HG02610 (cell line): ENCODE results near the gene ARHGAP33.

ENCODE experiments used
- ATAC-seq: cut with Tn5 transposase; IDR thresholded peaks from one replicate; pipeline ENCODE4 v1.9.1; 2021; ENCODE audit warnings: mild to moderate bottlenecking, moderate library complexity; ENCODE audit not compliant: unreplicated experiment

ARHGAP33 gene

DNA sequence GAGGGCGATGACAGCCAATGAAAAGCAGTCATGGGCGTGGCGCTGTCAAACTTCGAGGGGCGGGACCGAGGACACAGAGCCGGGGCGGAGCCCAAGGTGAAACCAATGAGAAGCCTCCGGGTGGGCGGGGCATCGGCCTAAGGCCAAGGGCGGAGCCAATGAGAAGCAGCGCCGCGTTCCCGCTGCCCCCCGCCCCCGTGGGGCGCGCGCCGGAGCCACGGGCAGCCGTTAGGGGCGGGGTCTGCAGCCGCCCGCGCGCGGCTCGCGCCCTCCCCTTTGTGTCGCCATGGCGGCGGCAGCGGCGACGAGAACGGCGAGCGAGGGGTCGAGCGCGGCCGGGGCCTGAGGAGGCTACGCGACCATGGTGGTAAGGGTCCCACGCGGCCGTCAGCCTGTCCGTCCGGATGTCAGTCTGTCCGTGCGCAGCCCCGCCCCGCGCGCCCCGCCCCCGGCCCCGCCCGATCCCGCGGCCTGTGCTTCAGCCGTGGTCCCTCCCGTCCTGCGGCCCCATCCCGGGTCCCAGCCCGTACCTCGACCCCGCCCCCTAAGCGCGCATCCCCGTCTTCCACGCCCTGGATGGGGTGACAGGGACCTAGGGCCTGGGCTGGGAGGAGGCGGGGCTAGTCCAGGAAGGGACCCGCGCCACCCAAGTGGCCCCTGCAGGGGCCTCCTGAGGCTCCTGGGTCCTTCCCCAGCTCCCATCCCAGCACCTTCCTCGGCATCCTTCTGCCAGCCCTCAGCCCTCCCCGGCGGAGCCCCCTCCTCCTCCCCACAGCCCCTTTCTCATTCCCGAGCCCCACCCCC lies at the start of gene ARHGAP33:
TSS of gene ARHGAP33 (plus strand) at position 267 of the 804 bp plus-strand sequence. CDS start at position 362, 95 bp downstream.
- ATAC-seq: peak; percentile 96

GRCh38 chr19:35727053-35727955 lies 48.1 kb upstream of the ARHGAP33 start:
- no peak for ATAC-seq

GRCh38 chr19:35727956-35728706 lies 47.2 kb upstream of the ARHGAP33 start:
- ATAC-seq: no peak

DNA sequence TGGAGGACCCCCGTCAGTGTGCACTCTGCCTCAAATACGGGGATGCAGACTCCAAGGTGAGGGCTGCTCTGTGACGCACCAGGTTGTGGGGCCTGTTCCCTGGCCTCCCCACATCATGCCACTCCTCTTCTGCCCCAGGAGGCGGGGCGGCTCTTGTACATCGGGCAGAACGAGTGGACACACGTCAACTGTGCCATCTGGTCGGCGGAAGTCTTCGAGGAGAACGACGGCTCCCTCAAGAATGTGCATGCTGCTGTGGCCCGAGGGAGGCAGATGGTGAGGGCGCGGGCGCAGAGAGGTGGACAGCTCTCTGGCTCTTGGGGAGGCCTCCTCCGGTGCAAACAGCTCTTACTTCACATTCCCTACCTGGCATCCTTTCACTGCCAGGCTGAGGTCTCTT lies 46.3 kb upstream of the ARHGAP33 start:
- no peak for ATAC-seq

DNA sequence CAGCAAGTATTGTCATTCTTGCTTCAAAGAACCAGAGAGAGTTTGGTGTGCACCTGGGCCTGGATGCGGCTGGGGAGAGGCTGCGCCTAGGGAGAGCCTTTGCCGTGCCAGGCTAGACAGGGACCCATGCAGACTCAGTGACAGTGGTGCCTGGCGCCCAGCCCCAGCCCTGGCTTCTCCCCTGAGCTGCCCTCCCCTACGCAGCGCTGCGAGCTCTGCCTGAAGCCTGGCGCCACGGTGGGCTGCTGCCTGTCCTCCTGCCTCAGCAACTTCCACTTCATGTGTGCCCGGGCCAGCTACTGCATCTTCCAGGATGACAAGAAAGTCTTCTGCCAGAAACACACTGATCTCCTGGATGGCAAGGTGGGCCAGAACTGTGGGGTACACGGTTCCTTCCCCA lies 45.6 kb upstream of the ARHGAP33 start:
- ATAC-seq: no peak

DNA sequence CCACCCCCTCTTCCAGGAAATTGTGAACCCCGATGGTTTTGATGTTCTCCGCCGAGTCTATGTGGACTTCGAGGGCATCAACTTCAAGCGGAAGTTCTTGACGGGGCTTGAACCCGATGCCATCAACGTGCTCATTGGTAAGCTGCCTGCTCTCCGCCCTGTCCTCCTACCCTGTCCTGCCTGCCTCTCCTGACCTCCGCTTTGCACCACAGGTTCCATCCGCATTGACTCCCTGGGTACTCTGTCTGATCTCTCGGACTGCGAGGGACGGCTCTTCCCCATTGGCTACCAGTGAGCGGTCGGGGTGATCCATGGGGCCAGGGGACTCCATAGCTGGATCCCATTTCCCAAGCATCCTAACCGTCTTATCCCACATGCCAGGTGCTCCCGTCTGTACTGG lies 45.0 kb upstream of the ARHGAP33 start:
- ATAC-seq: no peak

GRCh38 chr19:35731353-35731752 lies 44.0 kb upstream of the ARHGAP33 start:
- no peak for ATAC-seq

- no peak for ATAC-seq
These were observed 43.5 kb upstream of the ARHGAP33 start for GRCh38 chr19:35731779-35732405.

GRCh38 chr19:35732540-35733179 lies 42.7 kb upstream of the ARHGAP33 start:
- ATAC-seq: no peak

DNA sequence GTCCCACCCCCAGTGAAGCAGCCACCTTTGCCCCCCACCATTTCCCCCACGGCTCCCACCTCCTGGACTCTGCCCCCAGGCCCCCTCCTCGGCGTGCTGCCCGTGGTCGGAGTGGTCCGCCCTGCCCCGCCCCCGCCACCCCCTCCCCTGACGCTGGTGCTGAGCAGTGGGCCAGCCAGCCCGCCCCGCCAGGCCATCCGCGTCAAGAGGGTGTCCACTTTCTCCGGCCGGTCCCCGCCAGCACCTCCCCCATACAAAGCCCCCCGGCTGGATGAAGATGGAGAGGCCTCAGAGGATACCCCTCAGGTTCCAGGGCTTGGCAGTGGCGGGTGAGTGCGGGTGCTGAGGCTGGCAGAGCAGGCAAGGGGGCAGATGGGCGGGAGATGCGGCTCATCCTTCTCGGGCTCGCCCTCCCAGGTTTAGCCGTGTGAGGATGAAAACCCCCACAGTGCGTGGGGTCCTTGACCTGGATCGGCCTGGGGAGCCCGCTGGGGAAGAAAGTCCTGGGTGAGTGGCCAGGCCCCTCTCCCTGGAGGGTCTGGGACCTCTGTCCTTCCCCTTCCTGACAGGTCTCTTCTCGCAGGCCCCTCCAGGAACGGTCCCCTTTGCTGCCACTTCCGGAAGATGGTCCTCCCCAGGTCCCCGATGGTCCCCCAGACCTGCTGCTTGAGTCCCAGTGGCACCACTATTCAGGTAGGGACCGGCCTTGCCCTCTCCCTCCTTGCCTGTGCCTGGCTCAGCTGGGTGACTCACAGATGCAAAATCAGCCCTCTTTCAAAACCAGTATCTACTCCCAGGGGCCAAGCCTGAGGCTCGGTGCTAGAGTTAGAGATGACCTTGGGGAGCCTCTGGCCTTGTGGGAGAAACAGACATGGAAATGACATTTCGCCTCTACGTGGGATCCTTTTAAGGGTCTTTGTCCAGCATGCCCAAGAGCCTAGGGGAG lies 41.9 kb upstream of the ARHGAP33 start:
- no peak for ATAC-seq

DNA sequence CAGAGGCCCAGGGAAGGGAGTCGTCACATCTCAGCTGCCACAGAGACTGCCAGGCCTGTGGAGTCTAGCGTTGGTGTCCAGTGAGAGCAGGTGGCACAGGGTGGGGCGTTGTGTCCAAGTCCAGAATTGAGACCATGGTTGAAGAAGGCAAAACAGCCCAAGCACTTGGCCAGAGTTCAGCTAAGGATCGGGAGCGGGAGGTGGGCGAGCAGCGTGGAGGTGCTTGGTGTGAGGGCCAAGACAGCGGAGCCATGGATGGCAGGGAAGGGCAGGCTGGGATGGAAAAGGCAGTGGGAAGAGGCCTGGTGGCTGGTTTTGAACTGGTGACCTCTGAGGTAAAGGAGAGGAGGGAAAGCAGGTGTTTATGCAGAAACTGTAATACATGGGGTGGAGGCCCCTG lies 41.1 kb upstream of the ARHGAP33 start:
- no peak for ATAC-seq

GRCh38 chr19:35734889-35735288 lies 40.5 kb upstream of the ARHGAP33 start:
- no peak for ATAC-seq

GRCh38 chr19:35736913-35737886 lies 38.2 kb upstream of the ARHGAP33 start:
- no peak for ATAC-seq

DNA sequence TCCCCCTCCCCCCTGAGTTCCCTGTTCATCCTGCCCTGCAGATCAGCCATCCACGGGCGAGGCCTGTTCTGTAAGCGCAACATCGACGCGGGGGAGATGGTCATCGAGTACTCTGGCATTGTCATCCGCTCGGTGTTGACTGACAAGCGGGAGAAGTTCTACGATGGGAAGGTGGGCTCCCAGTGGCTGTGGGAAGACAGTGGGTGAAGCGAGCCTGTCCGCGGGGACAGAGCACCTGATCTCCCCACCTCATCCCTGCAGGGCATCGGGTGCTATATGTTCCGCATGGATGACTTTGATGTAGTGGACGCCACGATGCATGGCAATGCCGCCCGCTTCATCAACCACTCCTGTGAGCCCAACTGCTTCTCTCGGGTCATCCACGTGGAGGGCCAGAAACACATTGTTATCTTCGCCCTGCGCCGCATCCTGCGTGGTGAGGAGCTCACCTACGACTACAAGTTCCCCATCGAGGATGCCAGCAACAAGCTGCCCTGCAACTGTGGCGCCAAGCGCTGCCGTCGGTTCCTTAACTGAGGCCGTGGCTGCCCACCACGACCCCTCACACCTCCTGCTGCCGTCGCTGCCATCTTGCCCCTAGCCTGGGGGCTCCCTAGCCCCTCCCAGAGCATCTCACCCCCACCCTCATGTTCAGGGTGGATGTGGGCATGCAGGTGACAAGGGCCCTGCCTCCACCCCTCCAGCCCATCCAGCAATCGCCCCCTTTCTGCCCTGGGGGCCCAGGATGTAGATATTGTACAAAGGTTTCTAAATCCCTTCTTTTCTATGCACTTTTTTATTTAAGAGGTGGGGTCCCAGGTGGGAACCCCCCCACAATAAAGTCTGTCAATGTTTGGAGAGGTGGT lies 37.1 kb upstream of the ARHGAP33 start:
- no peak for ATAC-seq

DNA sequence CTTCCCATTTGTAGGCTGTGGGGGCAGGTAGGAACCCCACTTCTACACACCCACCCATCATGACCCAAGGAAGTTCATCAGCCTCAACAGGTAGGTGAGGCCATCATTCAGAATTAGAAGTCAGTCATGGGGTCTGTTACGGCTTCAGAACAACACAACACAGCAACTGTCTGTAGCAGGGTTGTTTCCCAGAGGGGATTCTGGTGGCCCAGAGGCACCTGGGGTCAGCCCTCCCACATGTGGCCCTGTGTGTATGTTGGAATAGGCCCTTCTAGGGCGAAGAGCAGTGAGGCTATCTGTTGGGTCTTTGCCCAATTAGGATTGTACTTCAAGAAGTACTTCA lies 36.5 kb upstream of the ARHGAP33 start:
- ATAC-seq: no peak

DNA sequence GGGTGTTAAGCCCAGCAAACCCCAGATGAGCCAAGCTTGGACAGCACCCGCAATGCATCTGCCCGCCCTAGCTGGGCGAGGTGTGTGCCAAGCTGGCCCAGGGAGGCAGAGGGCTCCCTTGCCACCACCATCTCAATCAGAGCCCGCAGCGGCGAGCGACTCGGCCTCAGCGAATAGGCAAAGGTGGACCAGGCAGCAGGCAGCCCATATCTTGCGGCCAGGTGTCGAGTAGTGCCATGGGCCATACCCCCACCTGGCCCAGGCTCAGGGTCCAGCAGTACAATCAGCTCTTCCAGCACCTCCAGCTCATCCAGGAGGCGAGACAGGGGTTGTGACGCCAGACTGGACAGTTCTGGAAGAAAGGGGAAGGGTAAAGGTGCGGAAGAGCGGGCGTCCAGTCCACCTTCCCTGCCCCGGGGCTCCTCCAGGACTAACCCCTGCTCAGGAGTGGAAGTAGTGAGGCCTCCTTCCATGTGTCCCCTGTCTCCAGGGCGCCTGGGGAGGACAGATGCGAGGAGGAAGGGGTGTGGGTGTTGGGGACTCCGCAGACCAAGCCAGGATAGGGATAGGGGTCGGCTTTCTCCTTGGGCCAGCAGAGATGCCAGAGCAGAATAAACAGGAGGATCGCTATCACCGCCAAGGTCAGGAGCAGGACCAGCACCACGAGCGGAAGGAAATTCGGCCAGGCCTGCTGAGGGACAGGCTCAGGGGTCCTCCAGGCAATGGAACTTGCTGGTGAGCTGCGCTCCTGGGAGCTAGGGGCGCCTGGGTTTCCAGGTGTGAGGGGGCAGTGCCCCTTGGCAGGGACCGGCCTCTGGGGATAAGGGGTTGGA lies 35.9 kb upstream of the ARHGAP33 start:
- ATAC-seq: no peak
